ENCODE data around the gene MYBBP1A. TPM values are rescaled to one million over a fixed set of nuclear protein-coding genes. Genes with fewer than 3 reads are reported as not detected.

MYBBP1A gene
- total and polyA plus RNA-seq, 2 of the 13 experiments (the other 11 are each of a cell fraction or from before 2014, with no cell fraction given): 18.6 to 54.8 TPM

DNA sequence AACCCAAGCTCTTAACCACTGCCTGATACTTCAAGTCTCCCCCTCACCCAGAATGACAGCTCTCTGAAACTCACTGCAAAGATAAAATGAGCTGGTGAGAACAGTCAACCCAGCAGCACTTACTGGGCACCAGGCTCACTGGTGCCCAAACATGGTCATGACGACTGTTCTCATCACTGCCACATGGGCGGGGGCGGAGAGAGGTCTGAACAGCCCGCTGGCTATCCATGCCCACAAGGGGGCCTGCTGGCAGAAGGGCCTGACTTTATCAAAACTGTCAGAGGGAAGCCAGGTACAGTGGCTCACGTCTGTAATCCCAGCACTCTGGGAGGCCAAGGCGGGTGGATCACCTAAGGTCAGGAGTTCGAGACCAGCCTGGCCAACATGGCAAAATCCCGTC lies 4.0 kb downstream of the MYBBP1A start:
- Histone ChIP-seq H3K9ac (ENCODE audit: insufficient read depth, low read depth, low read length) (no peak overlapping the region), H3K27ac (ENCODE audit: extremely low read length, insufficient read depth, low read length) (no peak overlapping the region), H3K79me2 (ENCODE audit: insufficient read depth, low read length) (peaks cover 16% of the 10 kb centered on the region), H4K20me1 (ENCODE audit: insufficient read depth, low read length) (no peaks in the 10 kb centered on the region), H3K36me3 (replicated peaks in 1 of 2; ENCODE audit: control insufficient read depth in 1 of 2, insufficient read depth in 2 of 2, low read length in 2 of 2) (peaks cover 38 to 71% of the 10 kb centered on the region in 2 experiments), H3K27me3 (ENCODE audit: control insufficient read depth in 1 of 2, insufficient read depth in 2 of 2, low read length in 2 of 2) (no peaks in the 10 kb centered on the region), H3K9me3 (ENCODE audit: low read length) (no peaks in the 10 kb centered on the region), H3K4me1 (ENCODE audit: insufficient read depth, low read length) (peaks cover 20% of the 10 kb centered on the region), H3K4me2 (ENCODE audit: low read depth, low read length) (no peak overlapping the region), H3K4me3 (replicated peaks in 1 of 3; ENCODE audit: insufficient read depth in 1 of 3, low read depth in 2 of 3, low read length in 3 of 3) (no peak overlapping the region), H2AFZ (ENCODE audit: low read length) (no peak overlapping the region)
- no TSS peak for BruUV-seq (replicated peaks)
- in situ Hi-C loops (cut with HindIII; ENCODE audit: extremely low pct_ligation_motif_present, low pct_unique_long_range_greater_than_20kb): loop anchor here (10.0 kb wide), 1 partner anchor 344 kb away; the partner anchor contains the start of gene C17orf107
- FAIRE-seq (no peak), ATAC-seq (0 out of 3 replicates have a peak, but pooled peaks have one; percentile 11), DNase-seq (ENCODE audit: low spot score) (peak; percentile 41)
- POLR2A ChIA-PET: interaction anchor here (0.9 to 1.1 kb wide), 2 partner anchors 12 to 13 kb away, joined by 3 read pairs; no protein-coding TSS in a partner anchor
- WGBS (ENCODE audit: low lambda C conversion rate): 90% methylated on average over 6 of the region's 8 CpGs
- CTCF ChIA-PET (ENCODE audit: low intra/inter-chr PET ratio, low total read pairs): no interaction called here
- intact Hi-C loops (cut with micrococcal nuclease; ENCODE audit: unreplicated experiment): no loop called here
- TF ChIP-seq ZNF276 (CRISPR knock-in tag; IDR thresholded peaks at IDR 0.05; ENCODE audit: low read depth) (no peak), ZBTB38 (CRISPR knock-in tag; IDR thresholded peaks at IDR 0.05) (0 out of 2 replicates have a peak, but pooled peaks have one; percentile 17), SNAPC4 (CRISPR knock-in tag; IDR thresholded peaks at IDR 0.05) (no peak), DMTF1 (CRISPR knock-in tag; IDR thresholded peaks at IDR 0.05) (no peak), LBX2 (CRISPR knock-in tag; IDR thresholded peaks at IDR 0.05; ENCODE audit: borderline replicate concordance) (no peak), ELF4 (CRISPR knock-in tag; IDR thresholded peaks at IDR 0.05; ENCODE audit: borderline replicate concordance) (no peak), TCF7L2 (IDR thresholded peaks at IDR 0.05; ENCODE audit: low read depth, low read length) (no peak), TBX3 (IDR thresholded peaks at IDR 0.05; ENCODE audit: borderline replicate concordance) (no peak), ZBTB7A (CRISPR knock-in tag; IDR thresholded peaks at IDR 0.05) (no peak), MATR3 (CRISPR knock-in tag; IDR thresholded peaks at IDR 0.05) (no peak), ZNF773 (CRISPR knock-in tag; IDR thresholded peaks at IDR 0.05; ENCODE audit: borderline replicate concordance) (no peak), RXRA (CRISPR knock-in tag; IDR thresholded peaks at IDR 0.05) (no peak)
- TF ChIP-seq, protein P1, sequence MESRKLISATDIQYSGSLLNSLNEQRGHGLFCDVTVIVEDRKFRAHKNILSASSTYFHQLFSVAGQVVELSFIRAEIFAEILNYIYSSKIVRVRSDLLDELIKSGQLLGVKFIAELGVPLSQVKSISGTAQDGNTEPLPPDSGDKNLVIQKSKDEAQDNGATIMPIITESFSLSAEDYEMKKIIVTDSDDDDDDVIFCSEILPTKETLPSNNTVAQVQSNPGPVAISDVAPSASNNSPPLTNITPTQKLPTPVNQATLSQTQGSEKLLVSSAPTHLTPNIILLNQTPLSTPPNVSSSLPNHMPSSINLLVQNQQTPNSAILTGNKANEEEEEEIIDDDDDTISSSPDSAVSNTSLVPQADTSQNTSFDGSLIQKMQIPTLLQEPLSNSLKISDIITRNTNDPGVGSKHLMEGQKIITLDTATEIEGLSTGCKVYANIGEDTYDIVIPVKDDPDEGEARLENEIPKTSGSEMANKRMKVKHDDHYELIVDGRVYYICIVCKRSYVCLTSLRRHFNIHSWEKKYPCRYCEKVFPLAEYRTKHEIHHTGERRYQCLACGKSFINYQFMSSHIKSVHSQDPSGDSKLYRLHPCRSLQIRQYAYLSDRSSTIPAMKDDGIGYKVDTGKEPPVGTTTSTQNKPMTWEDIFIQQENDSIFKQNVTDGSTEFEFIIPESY (CRISPR knock-in tag; IDR thresholded peaks at IDR 0.05): peak; percentile 98
